Measurements from ENCODE around the gene RHAG.
"Not testable (repeated sequence)": the region's sequence is repeated elsewhere in the genome, so short reads cannot be mapped to it uniquely, and the experiment has no call there.

Gene RHAG

GRCh38 chr6:49635480-49635879, 1.2 kb downstream of the RHAG start:
- no peak for DNase-seq

DNA sequence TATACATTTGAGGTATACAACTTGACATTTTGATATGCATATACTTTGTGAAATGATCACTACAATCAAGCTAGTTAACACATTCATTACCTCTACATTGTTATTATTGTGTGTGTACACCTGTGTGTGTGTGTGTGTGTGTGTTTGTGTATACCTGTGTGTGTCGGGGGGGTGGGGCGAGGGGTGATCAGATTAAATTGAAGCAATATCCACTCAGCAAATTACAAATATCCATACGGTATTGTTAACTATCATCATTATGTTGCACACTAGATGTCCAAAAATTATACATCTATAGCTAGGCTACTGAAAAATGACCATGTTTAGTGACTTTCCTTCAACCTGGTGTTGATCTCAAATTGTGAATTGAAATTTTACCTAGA, 1.8 kb downstream of the RHAG start:
- DNase-seq, result no peak

- DNase-seq, result no peak
Observed at GRCh38 chr6:49634092-49634835, 2.4 kb downstream of the RHAG start.

- DNase-seq, result no peak
Observed at GRCh38 chr6:49633541-49633940, 3.1 kb downstream of the RHAG start.

DNA sequence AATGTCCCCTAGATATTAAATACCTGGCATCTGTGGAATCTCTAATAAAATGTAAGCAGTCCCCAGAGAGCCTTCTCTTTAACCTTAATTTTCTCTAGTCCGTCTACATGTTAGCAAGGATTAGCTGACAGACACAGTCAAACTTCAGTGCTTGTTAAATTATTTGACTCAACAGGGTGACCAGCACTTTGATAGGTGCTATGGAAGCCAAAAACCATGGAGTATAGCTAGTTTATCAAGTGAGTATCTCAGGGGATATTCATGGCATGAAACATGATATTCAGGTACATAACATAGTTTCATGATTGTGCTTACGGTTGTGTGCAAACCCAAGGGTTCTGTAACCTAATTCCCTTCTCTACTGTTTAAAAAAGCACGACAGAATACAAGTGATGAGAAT, 3.9 kb downstream of the RHAG start:
- no peak for DNase-seq

- DNase-seq, result not testable (repeated sequence)
Observed at GRCh38 chr6:49629485-49630088, 7.1 kb downstream of the RHAG start.

GRCh38 chr6:49626811-49627210, 9.8 kb downstream of the RHAG start:
- no peak for DNase-seq

DNA sequence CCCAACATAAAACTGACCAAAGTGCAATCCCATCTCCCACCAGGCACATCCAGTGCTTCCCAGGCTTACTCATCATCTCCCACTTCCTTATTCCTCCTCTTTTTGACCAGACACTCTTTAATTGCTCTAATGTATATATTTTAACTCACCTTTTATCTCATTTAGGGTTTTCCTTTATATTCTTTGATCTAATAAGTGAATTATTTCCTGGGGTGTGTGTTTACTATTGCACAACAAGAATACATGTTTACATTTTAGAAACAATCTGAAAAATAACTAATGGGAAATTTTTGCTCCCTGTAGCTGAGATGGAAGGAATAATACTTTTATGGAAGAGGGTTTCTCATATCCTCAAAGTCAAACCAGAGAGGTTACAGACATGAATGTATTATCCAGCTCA, 18.4 kb downstream of the RHAG start:
- DNase-seq, result no peak

- not testable (repeated sequence) for DNase-seq
Observed at GRCh38 chr6:49614144-49614543, 22.5 kb downstream of the RHAG start.

GRCh38 chr6:49609285-49609684, 27.4 kb downstream of the RHAG start:
- DNase-seq, result no peak

GRCh38 chr6:49608275-49608674, 28.4 kb downstream of the RHAG start:
- DNase-seq, result not testable (repeated sequence)

GRCh38 chr6:49607391-49607982, 29.2 kb downstream of the RHAG start:
- DNase-seq, result no peak

GRCh38 chr6:49606721-49607390, 29.8 kb downstream of the RHAG start:
- peak; percentile 78 for DNase-seq

DNA sequence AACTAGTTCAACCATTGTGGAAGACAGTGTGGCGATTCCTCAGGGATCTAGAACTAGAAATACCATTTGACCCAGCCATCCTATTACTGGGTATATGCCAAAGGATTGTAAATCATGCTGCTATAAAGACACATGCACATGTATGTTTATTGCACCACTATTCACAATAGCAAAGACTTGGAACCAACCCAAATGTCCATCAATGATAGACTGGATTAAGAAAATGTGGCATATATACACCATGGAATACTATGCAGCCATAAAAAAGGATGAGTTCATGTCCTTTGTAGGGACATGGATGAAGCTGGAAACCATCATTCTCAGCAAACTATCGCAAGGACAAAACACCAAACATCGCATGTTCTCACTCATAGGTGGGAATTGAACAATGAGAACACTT, 32.6 kb downstream of the RHAG start:
- not testable (repeated sequence) for DNase-seq

DNA sequence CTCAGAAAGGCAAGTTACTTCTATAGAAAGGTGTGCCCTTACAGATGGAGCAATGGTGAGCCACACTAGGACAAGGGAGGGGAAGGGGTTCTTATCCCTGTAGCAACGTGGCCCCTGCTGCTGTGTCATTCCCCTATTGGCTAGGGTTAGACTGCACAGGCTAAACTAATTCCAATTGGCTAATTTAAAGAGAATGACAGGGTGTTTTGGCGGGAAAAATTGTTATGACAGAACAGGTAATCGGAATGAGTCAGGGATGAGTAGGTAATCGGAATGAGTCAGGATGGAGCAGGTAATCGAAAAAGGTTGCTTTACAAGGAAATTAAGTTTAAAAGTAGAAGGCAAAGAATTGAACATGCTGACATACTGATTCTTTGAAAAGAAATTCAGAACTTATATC, 49.4 kb downstream of the RHAG start:
- not testable (repeated sequence) for DNase-seq

DNA sequence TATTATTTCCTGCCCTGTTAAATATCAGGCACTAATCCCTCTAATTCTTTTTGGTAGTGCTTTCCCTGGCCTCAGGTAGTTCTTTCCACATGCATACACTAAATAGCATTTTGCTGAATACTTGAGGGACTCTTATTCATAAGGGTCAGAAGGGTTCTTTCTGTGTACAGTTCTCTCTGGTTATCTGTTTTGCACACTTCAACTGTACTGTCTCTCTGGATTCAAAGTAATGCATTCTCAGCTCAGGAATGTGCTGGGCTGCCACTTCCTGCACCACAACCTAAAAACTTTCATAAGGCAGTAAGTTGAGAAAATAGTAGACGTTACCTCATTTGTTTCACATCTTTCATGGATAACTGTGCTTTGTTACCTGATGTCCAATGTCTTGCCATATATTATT, 54.1 kb downstream of the RHAG start:
- no peak for DNase-seq

DNA sequence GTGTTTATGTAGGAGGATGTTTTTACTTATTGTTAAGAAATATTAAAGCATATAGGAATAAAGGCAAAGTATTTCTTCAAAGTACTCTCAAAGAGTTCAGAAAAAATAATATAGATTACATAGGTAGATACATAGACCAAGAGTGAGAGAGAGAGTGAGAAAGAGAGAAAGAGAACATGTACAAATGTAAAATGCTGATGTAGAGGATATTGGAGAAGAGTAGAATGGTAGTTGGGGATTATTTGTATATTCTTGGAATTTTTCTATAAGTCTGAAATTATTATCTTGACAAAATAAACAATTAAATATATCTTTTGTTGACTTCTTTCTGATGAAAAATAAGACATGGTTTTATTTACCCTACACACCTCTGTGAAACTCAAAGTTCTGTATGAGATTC, 57.0 kb downstream of the RHAG start:
- DNase-seq, result no peak

DNA sequence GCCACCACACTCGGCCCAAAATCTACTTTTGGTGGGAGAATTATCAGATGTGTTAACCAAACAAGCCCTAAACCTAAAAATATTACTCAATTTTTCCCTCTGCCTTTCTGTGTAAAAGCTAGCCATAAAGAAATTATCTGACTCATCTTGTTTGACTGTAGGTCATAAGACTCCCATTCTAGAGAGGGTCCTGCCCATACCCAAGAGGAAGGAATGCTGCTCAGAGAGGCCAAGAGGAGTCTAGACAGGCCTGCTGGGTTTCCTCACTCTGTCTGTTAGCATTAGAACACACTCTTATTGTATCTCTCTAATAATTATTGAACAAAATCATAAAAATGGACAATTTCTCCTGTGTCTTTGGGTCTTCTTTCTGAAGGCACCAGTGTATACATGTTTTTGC, 60.0 kb downstream of the RHAG start:
- DNase-seq, result no peak

GRCh38 chr6:49570474-49571079, 66.1 kb downstream of the RHAG start:
- no peak for DNase-seq

DNA sequence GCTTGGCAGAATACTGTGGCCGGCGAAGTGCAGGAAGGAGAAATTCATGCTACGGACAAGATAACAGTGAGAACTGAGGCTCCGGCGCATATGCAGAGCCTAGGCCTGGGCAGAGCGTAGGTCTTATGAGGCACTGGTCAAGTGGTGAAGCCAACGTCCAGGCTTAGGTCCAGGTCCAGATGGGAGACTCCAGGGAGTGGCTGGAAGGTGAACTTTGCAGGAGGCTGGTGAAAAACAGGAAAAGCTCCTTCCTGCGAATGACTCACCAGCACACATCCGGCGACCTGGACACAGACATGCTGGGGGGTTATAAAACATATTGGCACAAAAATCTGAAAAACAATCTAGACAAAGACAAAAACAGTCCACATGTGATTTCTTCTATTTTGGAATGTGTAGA, 70.8 kb downstream of the RHAG start:
- DNase-seq, result no peak

DNA sequence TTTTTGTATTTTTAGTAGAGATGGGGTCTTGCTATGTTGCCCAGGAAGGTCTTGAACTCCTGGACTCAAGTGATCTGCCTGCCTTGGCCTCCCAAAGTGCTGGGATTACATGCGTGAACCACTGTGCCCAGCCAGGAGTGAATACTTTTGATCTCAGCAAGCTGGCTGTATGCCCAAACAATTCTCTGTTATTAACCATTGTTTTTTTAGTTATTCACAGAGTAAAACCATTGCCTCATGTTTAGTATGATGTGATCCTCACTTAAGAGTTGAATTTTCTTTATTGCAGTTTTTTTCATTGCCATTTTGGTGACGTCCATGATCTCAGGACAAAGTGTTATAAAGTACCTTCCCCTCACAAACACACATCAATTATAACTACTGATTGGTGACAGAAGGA, 71.4 kb downstream of the RHAG start:
- no peak for DNase-seq

GRCh38 chr6:49564552-49564951, 72.1 kb downstream of the RHAG start:
- DNase-seq, result no peak
